Measurements from ENCODE around the gene PHF11.
A peak's percentile ranks its signal among the peaks of the same experiment; 100 is the strongest.

Gene PHF11

DNA sequence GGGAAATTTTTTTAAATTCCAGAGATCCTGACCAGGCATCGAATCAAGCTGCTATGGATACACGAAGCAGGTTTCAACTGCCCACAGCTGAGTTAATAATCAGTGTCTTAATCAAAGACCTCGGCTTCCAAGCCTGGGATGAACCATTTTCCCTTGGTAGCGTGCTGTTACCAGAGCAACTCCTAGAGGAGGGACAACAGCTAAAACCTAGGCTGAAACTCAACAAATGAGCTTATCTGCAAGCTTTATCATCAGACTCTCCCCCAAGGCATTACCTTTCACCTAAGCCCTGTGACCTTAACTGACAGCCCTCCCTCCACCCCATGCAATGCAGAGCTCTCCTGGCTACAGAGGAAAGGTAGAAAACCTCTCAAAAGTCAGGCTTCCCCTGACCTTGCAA is 49.9 kb downstream of the PHF11 start:
- DNase-seq (ENCODE audit: low read depth), result no peak
- TF ChIP-seq, protein P1, sequence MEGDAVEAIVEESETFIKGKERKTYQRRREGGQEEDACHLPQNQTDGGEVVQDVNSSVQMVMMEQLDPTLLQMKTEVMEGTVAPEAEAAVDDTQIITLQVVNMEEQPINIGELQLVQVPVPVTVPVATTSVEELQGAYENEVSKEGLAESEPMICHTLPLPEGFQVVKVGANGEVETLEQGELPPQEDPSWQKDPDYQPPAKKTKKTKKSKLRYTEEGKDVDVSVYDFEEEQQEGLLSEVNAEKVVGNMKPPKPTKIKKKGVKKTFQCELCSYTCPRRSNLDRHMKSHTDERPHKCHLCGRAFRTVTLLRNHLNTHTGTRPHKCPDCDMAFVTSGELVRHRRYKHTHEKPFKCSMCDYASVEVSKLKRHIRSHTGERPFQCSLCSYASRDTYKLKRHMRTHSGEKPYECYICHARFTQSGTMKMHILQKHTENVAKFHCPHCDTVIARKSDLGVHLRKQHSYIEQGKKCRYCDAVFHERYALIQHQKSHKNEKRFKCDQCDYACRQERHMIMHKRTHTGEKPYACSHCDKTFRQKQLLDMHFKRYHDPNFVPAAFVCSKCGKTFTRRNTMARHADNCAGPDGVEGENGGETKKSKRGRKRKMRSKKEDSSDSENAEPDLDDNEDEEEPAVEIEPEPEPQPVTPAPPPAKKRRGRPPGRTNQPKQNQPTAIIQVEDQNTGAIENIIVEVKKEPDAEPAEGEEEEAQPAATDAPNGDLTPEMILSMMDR (conservative IDR thresholded peaks at IDR 0.05; ENCODE audit: low read depth, low read length), result no peak
- H3K4me3 ChIP-seq (ENCODE audit: low read length), result no peak overlapping the region

DNA sequence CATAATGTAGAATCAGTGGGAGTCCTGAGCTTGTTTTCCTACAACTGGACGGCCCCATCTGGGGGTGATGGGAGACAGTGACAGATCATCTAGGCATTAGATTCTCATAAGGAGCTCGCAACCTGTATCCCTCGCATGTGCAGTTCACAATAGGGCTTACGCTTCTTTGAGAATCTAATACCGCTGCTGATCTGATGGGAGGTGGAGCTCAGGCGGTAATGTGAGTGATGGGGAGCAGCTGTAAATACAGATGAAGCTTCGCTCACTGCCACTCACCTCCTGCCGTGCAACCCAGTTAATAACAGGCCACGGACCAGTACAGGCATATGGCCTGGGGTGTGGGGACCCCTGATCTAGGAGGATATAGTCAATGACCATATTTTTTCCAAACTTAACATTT is 50.8 kb downstream of the PHF11 start:
- no peak overlapping the region for H3K4me3 ChIP-seq (ENCODE audit: low read length)
- DNase-seq (ENCODE audit: low read depth), result no peak
- TF ChIP-seq, protein P1 (conservative IDR thresholded peaks at IDR 0.05; ENCODE audit: low read depth, low read length), result no peak

DNA sequence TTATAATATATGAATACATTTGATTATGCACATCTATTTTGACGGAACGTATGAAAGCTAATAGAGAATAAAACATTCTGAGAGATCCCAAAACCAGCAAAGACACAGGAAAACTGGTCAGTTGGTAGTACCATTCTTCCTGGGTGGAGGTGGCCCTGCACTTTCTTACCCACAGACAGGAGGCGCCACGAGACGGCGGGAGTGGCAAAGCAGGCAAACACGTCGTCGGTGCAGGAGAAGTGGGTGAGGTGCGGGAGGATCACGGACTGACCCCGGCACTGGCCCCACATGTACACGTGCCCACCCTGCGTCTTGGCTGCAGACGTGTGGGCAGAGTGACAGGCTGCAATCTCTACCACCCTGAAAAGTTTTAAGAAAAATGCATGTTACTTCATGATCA is 53.5 kb downstream of the PHF11 start:
- H3K4me3 ChIP-seq (ENCODE audit: low read length), result no peak overlapping the region
- no peak for DNase-seq (ENCODE audit: low read depth)
- TF ChIP-seq, protein P1 (conservative IDR thresholded peaks at IDR 0.05; ENCODE audit: low read depth, low read length), result peak; percentile 24

DNA sequence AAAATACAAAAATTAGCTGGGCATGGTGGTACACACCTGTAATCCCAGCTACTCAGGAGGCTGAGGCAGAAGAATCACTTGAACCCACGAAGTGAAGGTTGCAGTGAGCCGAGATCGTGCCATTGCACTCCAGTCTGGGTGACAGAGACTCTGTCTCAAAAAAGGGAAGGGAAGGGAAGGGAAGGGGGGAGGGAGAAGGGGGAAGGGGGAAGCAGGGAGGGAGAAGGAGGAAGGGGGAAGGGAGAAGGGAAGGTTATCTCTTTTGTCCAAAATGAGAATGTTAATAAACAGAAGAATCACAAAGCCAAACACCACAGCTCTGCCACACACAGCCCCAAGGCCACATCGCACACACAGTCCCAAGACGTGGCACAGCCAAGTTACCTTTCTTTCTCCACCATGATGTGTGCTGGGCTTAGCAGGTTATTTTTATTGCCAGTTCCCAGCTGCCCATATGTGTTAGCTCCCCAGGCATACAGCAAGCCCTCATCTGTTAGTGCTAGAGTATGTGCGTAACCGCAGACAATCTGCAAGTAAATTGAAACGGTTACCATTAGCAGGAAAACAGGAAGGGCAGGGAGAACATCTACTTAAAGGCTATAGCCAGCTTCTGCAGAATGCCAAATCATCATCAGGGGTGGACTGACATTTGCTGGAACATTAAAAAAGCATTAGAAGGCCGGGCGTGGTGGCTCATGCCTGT is 55.3 kb downstream of the PHF11 start:
- H3K4me3 ChIP-seq (ENCODE audit: low read length), result no peak overlapping the region
- TF ChIP-seq, protein P1 (conservative IDR thresholded peaks at IDR 0.05; ENCODE audit: low read depth, low read length), result no peak
- no peak for DNase-seq (ENCODE audit: low read depth)

DNA sequence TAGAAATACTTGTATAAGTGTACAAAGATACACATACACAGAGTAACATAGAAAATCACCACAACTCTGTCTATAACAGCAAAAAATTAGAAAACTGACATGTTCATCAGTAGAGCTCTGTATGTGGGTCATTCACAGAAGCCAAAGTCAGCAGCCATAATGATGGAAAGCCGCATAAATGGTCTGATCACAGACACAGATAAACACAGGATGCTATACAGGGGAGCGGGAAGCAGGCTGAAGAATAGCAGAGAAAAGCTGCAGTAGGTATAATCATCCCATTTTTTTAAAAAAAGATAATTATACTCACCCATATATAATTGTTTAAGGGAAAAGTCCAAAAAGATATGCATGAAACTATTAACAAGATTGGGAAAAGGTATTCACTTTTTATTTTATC is 58.1 kb downstream of the PHF11 start:
- H3K4me3 ChIP-seq (ENCODE audit: low read length), result no peak overlapping the region
- no peak for DNase-seq (ENCODE audit: low read depth)
- TF ChIP-seq, protein P1 (conservative IDR thresholded peaks at IDR 0.05; ENCODE audit: low read depth, low read length), result no peak

DNA sequence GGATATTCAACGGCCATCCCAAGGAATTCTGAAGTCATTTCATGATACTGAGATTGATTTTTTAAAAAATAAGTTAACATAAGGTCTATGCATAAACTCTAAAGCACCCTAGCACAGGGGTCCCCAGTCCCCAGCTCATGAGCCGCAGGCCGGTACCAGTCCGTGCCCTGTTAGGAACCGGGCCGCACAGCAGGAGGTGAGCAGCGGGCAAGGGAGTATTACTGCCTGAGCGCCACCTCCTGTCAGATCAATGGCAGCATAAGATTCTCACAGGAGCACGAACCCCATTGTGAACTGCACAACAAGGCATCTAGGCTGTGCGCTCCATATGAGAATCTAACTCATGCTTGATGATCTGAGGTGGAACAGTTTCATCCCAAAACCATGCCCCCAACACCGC is 58.6 kb downstream of the PHF11 start:
- TF ChIP-seq, protein P1 (conservative IDR thresholded peaks at IDR 0.05; ENCODE audit: low read depth, low read length), result no peak
- H3K4me3 ChIP-seq (ENCODE audit: low read length), result no peak overlapping the region
- DNase-seq (ENCODE audit: low read depth), result no peak

DNA sequence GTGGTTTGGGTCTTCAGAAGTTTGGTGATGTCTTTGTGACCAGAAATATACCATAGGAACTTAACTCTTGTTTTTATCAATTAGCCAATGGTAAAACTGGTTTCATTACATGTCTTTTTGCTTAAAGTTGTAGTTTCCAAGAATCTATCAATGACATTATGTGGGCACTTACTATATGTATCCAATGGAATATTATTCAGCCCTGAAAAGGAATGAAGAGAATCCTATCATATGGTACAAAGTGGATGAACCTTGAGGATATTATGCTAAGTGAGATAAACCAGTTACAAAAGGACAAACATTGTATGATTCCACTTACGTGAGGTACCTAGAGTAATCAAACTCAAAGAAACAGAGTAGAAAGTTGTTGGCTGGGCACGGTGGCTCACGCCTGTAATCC is 63.3 kb downstream of the PHF11 start:
- no peak for DNase-seq (ENCODE audit: low read depth)
- no peak overlapping the region for H3K4me3 ChIP-seq (ENCODE audit: low read length)
- TF ChIP-seq, protein P1 (conservative IDR thresholded peaks at IDR 0.05; ENCODE audit: low read depth, low read length), result no peak

Data from retinal pigment epithelial cell (primary cell).